Measurements from ENCODE around the gene TMEM61. TPM values are rescaled to one million over a fixed set of nuclear protein-coding genes. Genes with fewer than 3 reads are reported as not detected.

Gene TMEM61
- total and polyA plus RNA-seq, 2 donors (not counting 1 experiment from before 2014, with no cell fraction given) = not detected

GRCh38 chr1:54998100-54998499 lies 17.7 kb downstream of the TMEM61 start:
- H3K9ac ChIP-seq (ENCODE audit: low read length) = no peak overlapping the region
- H3K4me3 Mint-ChIP-seq = no peak overlapping the region
- ChIA-PET CTCF (interaction anchor here (1.2 kb wide), 1 partner anchor 48 kb away, joined by 7 read pairs; no protein-coding TSS in a partner anchor), POLR2A (no interaction called here)
- no peak overlapping the region for H2AFZ ChIP-seq (ENCODE audit: insufficient read depth, low read depth, low read length, poor library complexity, severe bottlenecking)
- no peaks in the 10 kb centered on the region for H3K9me3 Mint-ChIP-seq (ENCODE audit: insufficient read depth)
- H3K9me3 ChIP-seq (ENCODE audit: control extremely low read depth in 1 of 3, control insufficient read depth in 2 of 3, insufficient read depth in 1 of 3, low read length in 2 of 3) = peaks cover 0 to 6% (median 0%) of the 10 kb centered on the region in 3 donors
- no peaks in the 10 kb centered on the region for H3K36me3 ChIP-seq (replicated peaks in 1 of 2; ENCODE audit: control extremely low read depth in 1 of 2, control insufficient read depth in 1 of 2, extremely low read depth in 1 of 2, insufficient read depth in 2 of 2, low read length in 1 of 2)
- DNase-seq (no peak), ATAC-seq (ENCODE audit: low read depth) (no peak)
- no peak overlapping the region for H3K4me3 ChIP-seq (ENCODE audit: control extremely low read depth in 1 of 5, extremely low read depth in 1 of 5, insufficient read depth in 1 of 5, low read depth in 2 of 5, low read length in 4 of 5)
- H3K4me1 ChIP-seq (ENCODE audit: control insufficient read depth in 2 of 2, insufficient read depth in 2 of 2, low read length in 2 of 2) = peaks cover 10 to 11% of the 10 kb centered on the region in 2 donors
- 80% methylated on average over 4 of the region's 6 CpGs for WGBS (ENCODE audit: insufficient coverage)
- H3K4me1 Mint-ChIP-seq = peaks cover 14% of the 10 kb centered on the region
- intact Hi-C loops (cut with micrococcal nuclease) = no loop called here
- H3K4me2 ChIP-seq (replicated peaks; ENCODE audit: low read depth, low read length, poor library complexity, severe bottlenecking) = no peak overlapping the region
- no peak overlapping the region for H3K27ac Mint-ChIP-seq
- H3K27me3 ChIP-seq (replicated peaks in 1 of 4; ENCODE audit: control extremely low read depth in 1 of 4, control insufficient read depth in 3 of 4, insufficient read depth in 4 of 4, low read length in 3 of 4) = peaks cover 0 to 52% (median 13%) of the 10 kb centered on the region in 4 experiments
- TF ChIP-seq CTCF (IDR thresholded peaks at IDR 0.05) = no peak
- TF ChIP-seq EZH2 (IDR thresholded peaks at IDR 0.05; ENCODE audit: borderline replicate concordance, insufficient read depth, low read depth, low read length, poor library complexity, severe bottlenecking) = no peak
- no peak overlapping the region for H3K27ac ChIP-seq (ENCODE audit: low read length in 2 of 2)
- no peaks in the 10 kb centered on the region for H3K79me2 ChIP-seq (ENCODE audit: control insufficient read depth, insufficient read depth, low read length)
- no peaks in the 10 kb centered on the region for H4K20me1 ChIP-seq (ENCODE audit: control insufficient read depth, insufficient read depth, low read length, poor library complexity, severe bottlenecking)
- peaks cover 48% of the 10 kb centered on the region for H3K27me3 Mint-ChIP-seq

- Histone ChIP-seq H3K27me3 (replicated peaks in 1 of 4; ENCODE audit: control extremely low read depth in 1 of 4, control insufficient read depth in 3 of 4, insufficient read depth in 4 of 4, low read length in 3 of 4) (peaks cover 0 to 52% (median 13%) of the 10 kb centered on the region in 4 experiments), H3K9me3 (ENCODE audit: control extremely low read depth in 1 of 3, control insufficient read depth in 2 of 3, insufficient read depth in 1 of 3, low read length in 2 of 3) (peaks cover 0 to 6% (median 0%) of the 10 kb centered on the region in 3 donors), H3K27ac (ENCODE audit: low read length in 2 of 2) (no peak within 1 kb of the TSS), H4K20me1 (ENCODE audit: control insufficient read depth, insufficient read depth, low read length, poor library complexity, severe bottlenecking) (no peaks in the 10 kb centered on the region), H3K79me2 (ENCODE audit: control insufficient read depth, insufficient read depth, low read length) (no peaks in the 10 kb centered on the region), H3K4me2 (replicated peaks; ENCODE audit: low read depth, low read length, poor library complexity, severe bottlenecking) (no peak within 1 kb of the TSS), H3K9ac (ENCODE audit: low read length) (no peak within 1 kb of the TSS), H2AFZ (ENCODE audit: insufficient read depth, low read depth, low read length, poor library complexity, severe bottlenecking) (no peak within 1 kb of the TSS), H3K4me3 (ENCODE audit: control extremely low read depth in 1 of 5, extremely low read depth in 1 of 5, insufficient read depth in 1 of 5, low read depth in 2 of 5, low read length in 4 of 5) (no peak within 1 kb of the TSS), H3K4me1 (ENCODE audit: control insufficient read depth in 2 of 2, insufficient read depth in 2 of 2, low read length in 2 of 2) (peaks cover 10 to 11% of the 10 kb centered on the region in 2 donors), H3K36me3 (replicated peaks in 1 of 2; ENCODE audit: control extremely low read depth in 1 of 2, control insufficient read depth in 1 of 2, extremely low read depth in 1 of 2, insufficient read depth in 2 of 2, low read length in 1 of 2) (no peaks in the 10 kb centered on the region)
- Mint-ChIP-seq H3K4me3 (no peak within 1 kb of the TSS), H3K9me3 (ENCODE audit: insufficient read depth) (no peaks in the 10 kb centered on the region), H3K27me3 (peaks cover 48% of the 10 kb centered on the region), H3K4me1 (peaks cover 14% of the 10 kb centered on the region), H3K27ac (no peak within 1 kb of the TSS)
- ChIA-PET POLR2A (no interaction called here), CTCF (interaction anchor here (1.2 kb wide), 1 partner anchor 48 kb away, joined by 7 read pairs; no protein-coding TSS in a partner anchor)
- ATAC-seq (ENCODE audit: low read depth) (no peak), DNase-seq (no peak)
- intact Hi-C loops (cut with micrococcal nuclease) = no loop called here
- TF ChIP-seq CTCF (IDR thresholded peaks at IDR 0.05) = no peak
- TF ChIP-seq EZH2 (IDR thresholded peaks at IDR 0.05; ENCODE audit: borderline replicate concordance, insufficient read depth, low read depth, low read length, poor library complexity, severe bottlenecking) = no peak
- 96% methylated on average over 4 of the region's 7 CpGs for whole genome bisulfite sequencing (ENCODE audit: insufficient coverage)
These were observed 18.2 kb downstream of the TMEM61 start, which contains the start of gene BSND for GRCh38 chr1:54998677-54999076. BSND (plus strand) TSS chr1:54998933; CDS start chr1:54999187, 254 bp downstream.
